HepG2 (cell line): ENCODE results near the gene ERF. TPM values are rescaled to one million over a fixed set of nuclear protein-coding genes. Genes with fewer than 3 reads are reported as not detected.

ENCODE experiments used
- ATAC-seq: fragments of 200-7000 bp; cut with Tn5 transposase; 3 replicates; pipeline ENCODE4 v1.9.1; 2020; ENCODE audit warnings: mild to moderate bottlenecking, moderate library complexity
- BruUV-seq: library from RNA; stranded (reverse); fragments of 400-500 nt; replicated peaks from 2 replicates; lab custom pipeline; 2021; lab: Mats Ljungman, UMichigan
- CTCF ChIA-PET: fragments of 300-600 bp; formaldehyde crosslinking; extraction: SDS; loops from one replicate; lab custom pipeline; 2021; ENCODE audit warnings: low total read pairs, inconsistent platforms, low intra/inter-chr PET ratio; lab: Yijun Ruan, JAX
- POLR2A ChIA-PET: fragments of 350-600 bp; sonication (Branson Sonifier 250); formaldehyde crosslinking; loops from one replicate; lab custom pipeline; 2020; ENCODE audit warnings: antibody characterized with exemption, inconsistent platforms; lab: Yijun Ruan, JAX
- DNase-seq: peaks from one replicate; pipeline ENCODE4 v3.0.0-alpha.2; 2015; ENCODE audit warnings: low spot score
- FAIRE-seq: peaks from 3 replicates; lab custom pipeline; 2011; peaks lifted over from hg19 to GRCh38; lab: Jason Lieb, UNC
- H2AFZ ChIP-seq: one replicate; pipeline ENCODE4 v1.6.1; 2011; ENCODE audit warnings: low read length, inconsistent platforms
- H3K27ac ChIP-seq: fragments of 300-600 bp; 3 replicates; pipeline ENCODE4 v1.8.0; 2011; ENCODE audit warnings: mixed run types, mild to moderate bottlenecking, mixed read lengths, low read length, inconsistent platforms; ENCODE audit not compliant: insufficient read depth; ENCODE audit errors: extremely low read length
- H3K27me3 ChIP-seq, 2 experiments: fragments of 200-600 bp in 1 of 2; 2 replicates in 1 of 2; 3 replicates in 1 of 2; pipeline versions ENCODE4 v1.6.0 to v1.8.0; 2011; ENCODE audit warnings: low read length in 2 of 2, mild to moderate bottlenecking in 2 of 2, moderate library complexity in 2 of 2, inconsistent platforms in 1 of 2; ENCODE audit not compliant: insufficient read depth in 2 of 2, control insufficient read depth in 1 of 2
- H3K36me3 ChIP-seq, 2 experiments: fragments of 200-600 bp in 1 of 2; replicated peaks in 1 of 2; 2 replicates in 1 of 2; 3 replicates in 1 of 2; pipeline versions ENCODE4 v1.5.1 to v1.8.0; 2011; ENCODE audit warnings: low read length in 2 of 2, inconsistent platforms in 1 of 2; ENCODE audit not compliant: insufficient read depth in 2 of 2, control insufficient read depth in 1 of 2
- H3K4me1 ChIP-seq: 2 replicates; pipeline ENCODE4 v1.5.1; 2012; ENCODE audit warnings: low read length, inconsistent platforms; ENCODE audit not compliant: insufficient read depth
- H3K4me2 ChIP-seq: 2 replicates; pipeline ENCODE4 v1.6.0; 2011; ENCODE audit warnings: low read depth, low read length, inconsistent platforms
- H3K4me3 ChIP-seq, 3 experiments: fragments of 200-600 bp in 1 of 3; sonication (generic), shearing (Covaris generic) in 1 of 3; replicated peaks in 1 of 3; 2 replicates each; pipeline ENCODE4 v1.5.1; 2011 to 2016; ENCODE audit warnings: low read length in 3 of 3, inconsistent platforms in 2 of 3, low read depth in 2 of 3, mild to moderate bottlenecking in 2 of 3, control low read depth in 1 of 3, mixed read lengths in 1 of 3; ENCODE audit not compliant: insufficient read depth in 1 of 3
- H3K79me2 ChIP-seq: one replicate; pipeline ENCODE4 v1.6.1; 2011; ENCODE audit warnings: low read length, inconsistent platforms; ENCODE audit not compliant: insufficient read depth
- H3K9ac ChIP-seq: 2 replicates; pipeline ENCODE4 v1.6.0; 2011; ENCODE audit warnings: mild to moderate bottlenecking, low read depth, low read length, inconsistent platforms; ENCODE audit not compliant: insufficient read depth
- H3K9me3 ChIP-seq: 2 replicates; pipeline ENCODE4 v1.5.1; 2012; ENCODE audit warnings: mild to moderate bottlenecking, low read length
- H4K20me1 ChIP-seq: 2 replicates; pipeline ENCODE4 v1.6.0; 2011; ENCODE audit warnings: inconsistent platforms, mild to moderate bottlenecking, low read length, moderate library complexity; ENCODE audit not compliant: insufficient read depth
- EEA1 ChIP-seq: sonication (generic); formaldehyde crosslinking; IDR thresholded peaks from 2 replicates; pipeline ENCODE4 v1.5.1; 2020; ENCODE audit warnings: mild to moderate bottlenecking, missing genetic modification reagents, borderline replicate concordance
- KDM6A ChIP-seq: IDR thresholded peaks from 2 replicates; pipeline ENCODE4 v1.6.1; 2016; ENCODE audit warnings: low read depth
- PCBP1 ChIP-seq: fragments of 200-400 bp; formaldehyde crosslinking; IDR thresholded peaks from 2 replicates; pipeline ENCODE4 v1.6.1; 2017; ENCODE audit warnings: mild to moderate bottlenecking, low read depth, low read length, borderline replicate concordance
- PHF20 ChIP-seq: sonication (generic); formaldehyde crosslinking; IDR thresholded peaks from 2 replicates; pipeline ENCODE4 v1.5.0; 2020; ENCODE audit warnings: mild to moderate bottlenecking, missing genetic modification reagents
- SALL2 ChIP-seq: sonication (generic); formaldehyde crosslinking; IDR thresholded peaks from 2 replicates; pipeline ENCODE4 v1.8.1; 2023; ENCODE audit warnings: mild to moderate bottlenecking, missing genetic modification reagents, inconsistent platforms
- SETDB1 ChIP-seq: sonication (generic); formaldehyde crosslinking; IDR thresholded peaks from 2 replicates; pipeline ENCODE4 v1.5.1; 2020; ENCODE audit warnings: missing genetic modification reagents, mild to moderate bottlenecking, borderline replicate concordance
- SIX1 ChIP-seq: sonication (generic); formaldehyde crosslinking; IDR thresholded peaks from 2 replicates; pipeline ENCODE4 v1.4.0; 2020; ENCODE audit warnings: missing genetic modification reagents, borderline replicate concordance
- ZNF737 ChIP-seq: sonication (generic); formaldehyde crosslinking; IDR thresholded peaks from 2 replicates; pipeline ENCODE4 v1.5.0; 2020; ENCODE audit warnings: missing genetic modification reagents, mild to moderate bottlenecking, borderline replicate concordance
- ZNF788 ChIP-seq: sonication (generic); formaldehyde crosslinking; IDR thresholded peaks from 2 replicates; pipeline ENCODE4 v1.5.0; 2020; ENCODE audit warnings: mild to moderate bottlenecking, missing genetic modification reagents, borderline replicate concordance
- WGBS: methylation state at CpG from one replicate; pipeline ENCODE4 v1.1.6; 2017; ENCODE audit warnings: low lambda C conversion rate; 5-methylcytosine and 5-hydroxymethylcytosine counted together
- in situ Hi-C: cut with HindIII; loops from 2 replicates; pipeline ENCODE4 v1.10.0; 2017; ENCODE audit warnings: low pct_unique_long_range_greater_than_20kb; ENCODE audit not compliant: extremely low pct_ligation_motif_present
- intact Hi-C: fragments of 100-400 bp; cut with micrococcal nuclease; formaldehyde crosslinking; loops from one replicate; pipeline ENCODE4 v1.10.0; 2022; ENCODE audit not compliant: unreplicated experiment
- polyA plus RNA-seq, 8 experiments: library from polyadenylated mRNA; depleted of rRNA in 3 of 8; stranded (reverse) in 7 of 8; unstranded in 1 of 8; fragments of >200 nt; fragmentation: Illumina TruSeq in 4 of 8; extraction: Trizol in 4 of 8; gene quantifications; 2 replicates each; pipeline versions ENCODE4 v1.2.1 to v1.2.3, GENCODE V29; 2011 to 2016; ENCODE audit warnings: low read depth in 4 of 8, missing spikeins in 1 of 8, mixed read lengths in 1 of 8; ENCODE audit not compliant: insufficient read depth in 1 of 8
- total RNA-seq, 5 experiments: library from RNA; depleted of rRNA; stranded (reverse); fragments of >200 nt; fragmentation: Illumina TruSeq; extraction: Trizol; gene quantifications; 2 replicates each; pipeline ENCODE4 v1.2.3, GENCODE V29; 2016; ENCODE audit warnings: low read depth in 1 of 5
- TF ChIP-seq, protein P1 (sequence below): sonication (generic); formaldehyde crosslinking; IDR thresholded peaks from 2 replicates; pipeline ENCODE4 v1.4.0; 2020; ENCODE audit warnings: missing genetic modification reagents, mild to moderate bottlenecking, borderline replicate concordance

The ERF gene
- total and polyA plus RNA-seq, 2 of the 13 experiments (the other 11 are each of a cell fraction or from before 2014, with no cell fraction given), result 67.1 to 69.9 TPM

DNA sequence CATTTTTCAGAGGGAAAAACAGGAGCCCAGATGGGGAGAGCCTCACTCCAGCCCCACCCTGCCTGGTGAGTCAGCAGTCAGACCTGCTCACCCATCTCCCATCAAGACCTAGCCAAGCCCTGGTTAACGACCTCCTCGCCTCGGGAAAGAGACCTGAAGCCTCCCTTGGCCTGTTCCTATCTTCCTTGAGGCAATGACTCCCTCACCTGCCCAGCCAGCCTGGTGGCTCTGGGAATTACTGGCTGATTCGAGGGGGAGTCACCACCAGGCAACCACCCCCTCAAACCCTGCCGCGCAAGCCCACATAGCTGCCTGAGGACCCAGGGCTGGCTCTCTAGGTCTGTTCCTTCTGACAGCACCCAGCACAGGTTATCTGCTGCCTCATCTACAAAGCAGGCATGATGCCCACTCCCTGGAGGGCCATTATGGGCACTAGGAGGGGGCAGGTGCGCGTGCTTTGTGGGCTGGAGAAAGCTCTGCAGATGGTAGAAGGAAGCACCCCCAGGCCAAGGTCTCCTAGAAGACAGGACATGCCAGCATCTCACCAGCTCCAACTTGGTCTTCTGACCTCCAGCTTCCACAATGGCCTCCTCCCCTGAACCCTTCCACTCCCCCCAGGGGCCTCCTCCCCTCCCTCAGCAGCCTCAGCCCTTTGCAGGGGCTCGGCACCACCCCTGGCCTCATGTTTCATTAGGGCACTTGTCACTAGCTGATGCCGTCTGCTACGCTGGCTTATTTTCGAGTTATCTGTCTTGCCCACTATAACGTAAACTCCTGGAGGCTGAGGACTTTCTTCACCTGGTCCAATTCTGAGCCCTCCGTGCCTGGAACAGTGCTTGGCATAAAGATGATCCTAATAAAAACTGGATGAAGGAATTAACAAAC is 47.8 kb downstream of the ERF start (continued):
- TF ChIP-seq EEA1 (CRISPR knock-in tag) (no peak), PCBP1 (no peak), KDM6A (CRISPR knock-in tag) (no peak)
- TF ChIP-seq, all 625 proteins: peak for 0

DNA sequence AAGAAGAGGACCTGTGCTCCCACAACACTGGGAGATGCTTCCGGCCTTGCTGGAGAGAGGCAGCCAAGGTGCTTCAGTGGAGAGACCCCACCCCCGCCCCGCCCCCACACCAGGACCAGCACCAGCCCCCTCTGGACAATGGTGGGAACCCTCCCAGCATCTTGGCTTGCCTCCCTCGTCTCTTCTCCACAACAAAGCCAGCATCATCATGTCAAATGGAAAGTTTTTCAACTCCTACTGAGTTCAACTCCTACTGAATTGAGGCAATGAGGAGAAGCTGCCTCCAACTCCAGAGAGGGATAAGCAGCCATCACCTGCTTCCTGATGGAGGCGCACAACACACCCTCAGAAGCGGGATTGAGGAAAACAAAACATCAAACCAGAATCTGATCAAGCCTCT is 50.3 kb downstream of the ERF start:
- TF ChIP-seq SETDB1 (CRISPR knock-in tag), result no peak
- TF ChIP-seq, protein P1, sequence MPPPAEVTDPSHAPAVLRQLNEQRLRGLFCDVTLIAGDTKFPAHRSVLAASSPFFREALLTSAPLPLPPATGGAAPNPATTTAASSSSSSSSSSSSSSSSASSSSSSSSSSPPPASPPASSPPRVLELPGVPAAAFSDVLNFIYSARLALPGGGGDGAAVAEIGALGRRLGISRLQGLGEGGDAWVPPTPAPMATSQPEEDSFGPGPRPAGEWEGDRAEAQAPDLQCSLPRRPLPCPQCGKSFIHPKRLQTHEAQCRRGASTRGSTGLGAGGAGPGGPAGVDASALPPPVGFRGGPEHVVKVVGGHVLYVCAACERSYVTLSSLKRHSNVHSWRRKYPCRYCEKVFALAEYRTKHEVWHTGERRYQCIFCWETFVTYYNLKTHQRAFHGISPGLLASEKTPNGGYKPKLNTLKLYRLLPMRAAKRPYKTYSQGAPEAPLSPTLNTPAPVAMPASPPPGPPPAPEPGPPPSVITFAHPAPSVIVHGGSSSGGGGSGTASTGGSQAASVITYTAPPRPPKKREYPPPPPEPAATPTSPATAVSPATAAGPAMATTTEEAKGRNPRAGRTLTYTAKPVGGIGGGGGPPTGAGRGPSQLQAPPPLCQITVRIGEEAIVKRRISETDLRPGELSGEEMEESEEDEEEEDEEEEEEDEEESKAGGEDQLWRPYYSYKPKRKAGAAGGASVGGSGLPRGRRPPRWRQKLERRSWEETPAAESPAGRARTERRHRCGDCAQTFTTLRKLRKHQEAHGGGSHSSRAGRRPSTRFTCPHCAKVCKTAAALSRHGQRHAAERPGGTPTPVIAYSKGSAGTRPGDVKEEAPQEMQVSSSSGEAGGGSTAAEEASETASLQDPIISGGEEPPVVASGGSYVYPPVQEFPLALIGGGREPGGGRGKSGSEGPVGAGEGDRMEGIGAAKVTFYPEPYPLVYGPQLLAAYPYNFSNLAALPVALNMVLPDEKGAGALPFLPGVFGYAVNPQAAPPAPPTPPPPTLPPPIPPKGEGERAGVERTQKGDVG (CRISPR knock-in tag), result no peak
- no peak for TF ChIP-seq ZNF788 (CRISPR knock-in tag)
- TF ChIP-seq ZNF737 (CRISPR knock-in tag), result no peak
- no peak for TF ChIP-seq SALL2 (CRISPR knock-in tag)
- TF ChIP-seq SIX1 (CRISPR knock-in tag), result no peak
- TF ChIP-seq PHF20, result no peak
- ChIA-PET CTCF (no interaction called here), POLR2A (no interaction called here)
- in situ Hi-C loops, result no loop called here
- Histone ChIP-seq H3K27ac (no peak overlapping the region), H3K9me3 (no peaks in the 10 kb centered on the region), H3K27me3 (no peaks in the 10 kb centered on the region), H3K36me3 (peaks cover 42 to 89% of the 10 kb centered on the region in 2 experiments), H3K4me1 (no peaks in the 10 kb centered on the region), H3K4me2 (no peak overlapping the region), H3K79me2 (peaks cover 16% of the 10 kb centered on the region), H4K20me1 (peaks cover 24% of the 10 kb centered on the region), H3K9ac (no peak overlapping the region), H3K4me3 (no peak overlapping the region), H2AFZ (no peak overlapping the region)
- FAIRE-seq (no peak), DNase-seq (no peak), ATAC-seq (no peak)
- WGBS, result 92% methylated on average over 6 of the region's 6 CpGs
- BruUV-seq, result no TSS peak
- intact Hi-C loops, result no loop called here
